GM18526 (cell line): ENCODE results near the gene PARN.
A peak's percentile ranks its signal among the peaks of the same experiment; 100 is the strongest.

ENCODE experiments used
- POLR2A ChIP-seq: IDR thresholded peaks from 3 replicates; pipeline ENCODE4 v1.6.1; 2011; ENCODE audit not compliant: insufficient read length; ENCODE audit errors: extremely low read depth

Gene PARN

DNA sequence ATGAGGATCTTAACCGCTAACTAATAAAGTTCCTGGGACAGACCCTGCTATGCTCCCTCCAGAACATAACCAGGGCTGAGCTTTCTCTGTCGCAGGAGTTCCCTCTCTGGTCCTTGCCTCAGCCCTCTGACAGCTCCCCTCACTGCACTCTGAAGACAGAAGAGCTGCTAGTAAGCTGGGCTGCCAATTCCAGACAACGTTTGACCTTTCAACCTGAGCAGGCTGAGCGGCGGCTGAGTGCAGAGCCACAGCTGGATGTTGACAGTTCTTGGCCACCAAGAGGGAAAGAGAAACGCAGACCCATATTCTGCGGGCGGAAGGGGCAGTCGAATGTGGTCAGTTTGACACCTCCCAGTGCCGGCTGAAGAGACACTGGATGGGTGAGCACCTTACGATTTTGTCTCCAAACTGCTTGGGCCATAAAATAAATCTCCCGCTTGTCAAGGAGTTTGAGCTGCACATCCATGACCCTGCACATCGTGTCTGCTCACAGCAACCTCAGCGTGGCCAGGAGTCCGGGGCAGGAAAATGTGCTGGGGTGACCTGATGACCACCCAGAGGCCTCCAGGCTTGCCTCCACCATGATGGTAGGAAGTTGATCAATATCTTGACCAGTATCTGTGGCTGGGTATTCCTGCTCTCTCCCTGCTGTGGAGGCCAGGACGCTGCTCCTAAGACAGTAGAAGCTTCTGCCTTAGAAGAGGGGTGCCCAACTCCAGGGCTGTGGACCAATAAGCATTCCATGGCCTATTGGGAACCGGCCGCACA is 209.2 kb downstream of the PARN start:
- no peak for TF ChIP-seq POLR2A

GRCh38 chr16:14419817-14420216 is 210.2 kb downstream of the PARN start:
- no peak for TF ChIP-seq POLR2A

- no peak for TF ChIP-seq POLR2A
These were observed 211.2 kb downstream of the PARN start for GRCh38 chr16:14418795-14419225.

DNA sequence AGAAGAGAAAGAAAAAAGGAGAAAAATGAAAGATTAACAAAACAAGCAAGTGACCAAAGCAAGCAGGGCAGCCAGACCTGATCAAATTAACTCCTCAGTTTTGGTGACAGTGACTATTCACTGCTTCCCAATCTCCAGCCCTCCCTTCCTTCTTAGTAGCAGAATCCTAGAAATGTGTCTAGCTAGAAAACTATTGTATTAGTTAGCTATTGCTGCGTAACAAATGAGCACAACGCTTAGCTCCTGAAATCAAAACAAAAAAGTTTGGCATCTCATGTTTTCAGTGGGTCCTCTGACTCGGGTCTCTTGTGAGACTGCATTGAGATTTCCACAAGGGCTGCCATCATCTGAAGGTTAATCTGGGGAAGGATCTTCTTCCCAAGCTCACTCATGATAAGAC is 213.9 kb downstream of the PARN start:
- TF ChIP-seq POLR2A: no peak

- no peak for TF ChIP-seq POLR2A
These were observed 214.8 kb downstream of the PARN start for GRCh38 chr16:14415291-14415690.

DNA sequence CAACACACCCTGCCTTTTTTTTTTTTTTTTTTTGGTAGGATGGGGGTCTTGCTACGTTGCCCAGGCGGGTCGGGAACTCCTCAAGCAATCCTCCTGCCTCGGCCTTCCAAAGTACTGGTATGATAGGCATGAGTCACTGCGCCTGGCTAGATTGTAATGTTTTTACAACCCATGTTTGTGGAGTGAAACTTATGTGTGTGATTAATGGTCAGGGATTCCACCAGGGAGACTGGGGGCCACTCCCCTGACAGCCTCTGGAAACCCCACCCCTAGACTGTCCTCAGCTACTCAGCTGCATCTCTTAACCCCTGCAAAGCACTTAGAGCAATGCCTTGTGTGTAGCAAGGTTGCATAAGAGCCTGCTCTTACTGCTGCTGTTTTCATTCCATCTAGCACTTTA is 220.5 kb downstream of the PARN start:
- no peak for TF ChIP-seq POLR2A

GRCh38 chr16:14407786-14408399 is 222.2 kb downstream of the PARN start:
- no peak for TF ChIP-seq POLR2A

- TF ChIP-seq POLR2A: peak; percentile 19
These were observed 224.2 kb downstream of the PARN start for GRCh38 chr16:14405611-14406537.

DNA sequence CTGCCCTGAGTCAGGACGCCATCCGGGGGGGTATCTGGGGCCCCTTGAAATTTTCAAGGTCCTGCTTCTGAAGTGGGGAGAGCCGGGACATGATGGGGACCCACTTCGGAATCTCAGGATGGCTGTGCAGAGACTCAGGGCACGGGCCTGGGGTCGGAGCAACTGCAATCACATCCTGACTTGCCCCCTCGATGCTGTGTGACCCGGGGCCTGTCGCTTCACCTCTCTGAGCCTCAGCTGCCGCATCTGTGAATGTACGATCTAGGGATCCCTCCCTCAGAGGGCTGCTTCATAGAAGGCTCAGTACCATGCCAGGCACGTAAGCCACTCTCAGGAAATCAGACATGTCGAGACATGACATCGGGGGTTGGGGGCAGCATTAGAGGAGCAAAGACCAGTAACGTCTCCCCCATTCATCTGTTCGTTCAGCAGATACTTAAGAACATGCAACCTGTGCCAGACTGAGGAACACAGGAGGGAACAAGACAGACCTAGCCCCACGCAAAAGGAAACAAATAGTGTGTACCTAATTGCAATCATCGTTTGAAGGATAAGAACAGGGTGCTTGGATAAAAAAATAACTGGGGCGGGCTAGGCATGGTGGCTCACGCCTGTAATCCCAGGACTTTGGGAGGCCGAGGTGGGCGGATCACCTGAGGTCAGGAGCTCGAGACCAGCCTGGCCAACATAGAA is 229.6 kb downstream of the PARN start:
- no peak for TF ChIP-seq POLR2A

GRCh38 chr16:14399378-14400284 is 230.4 kb downstream of the PARN start:
- no peak for TF ChIP-seq POLR2A

DNA sequence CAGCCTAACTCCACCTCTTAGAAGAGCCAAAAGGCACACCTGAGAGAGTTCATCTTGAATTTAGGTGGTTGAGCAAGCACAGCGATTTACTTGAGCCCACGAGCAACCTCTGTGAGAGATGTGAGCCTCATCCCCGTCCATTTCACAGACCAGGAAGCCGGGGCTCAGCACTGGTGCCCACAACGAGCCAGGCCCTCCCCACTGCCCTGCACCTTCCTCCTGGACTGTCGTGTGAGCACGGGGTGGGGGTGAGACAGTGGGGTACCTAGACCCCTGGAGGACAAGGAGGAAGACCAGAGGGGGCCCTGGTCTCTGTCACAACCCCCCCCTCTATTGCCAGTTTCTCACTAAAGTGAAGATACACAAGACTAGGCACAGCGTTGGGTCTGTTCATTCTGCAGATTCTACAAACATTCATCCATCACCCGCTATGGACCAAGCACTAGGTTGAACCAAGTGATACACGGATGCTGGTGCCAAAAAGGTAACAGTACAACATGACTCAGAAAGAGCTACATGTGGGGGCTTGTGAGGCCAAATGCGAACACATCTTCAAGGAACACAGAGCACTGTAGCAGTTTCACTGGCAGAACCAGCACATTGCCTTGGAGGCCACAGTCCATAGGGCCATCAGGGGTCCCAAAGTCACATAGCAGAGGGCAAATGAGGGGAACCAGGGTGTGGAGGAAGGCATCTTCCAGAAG is 231.9 kb downstream of the PARN start:
- no peak for TF ChIP-seq POLR2A

DNA sequence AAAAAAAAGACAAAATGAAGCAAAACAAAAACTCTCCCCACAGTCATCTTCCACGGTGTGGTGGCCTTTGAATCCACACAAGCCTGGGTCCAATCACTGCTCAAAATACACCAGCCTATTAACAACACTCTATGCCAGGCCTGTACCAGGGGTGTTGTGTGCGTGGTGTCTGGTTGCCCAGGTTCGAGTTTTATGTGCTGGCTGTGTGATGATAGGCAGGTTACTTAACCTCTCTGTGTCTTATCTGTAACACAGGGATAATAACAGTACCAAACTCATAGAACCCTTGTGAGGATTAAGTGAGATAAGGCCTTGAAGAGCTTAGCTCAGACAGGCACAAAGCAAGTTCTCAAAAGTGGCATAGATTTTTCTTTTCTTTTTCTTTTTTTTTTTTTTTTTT is 235.2 kb downstream of the PARN start:
- no peak for TF ChIP-seq POLR2A

DNA sequence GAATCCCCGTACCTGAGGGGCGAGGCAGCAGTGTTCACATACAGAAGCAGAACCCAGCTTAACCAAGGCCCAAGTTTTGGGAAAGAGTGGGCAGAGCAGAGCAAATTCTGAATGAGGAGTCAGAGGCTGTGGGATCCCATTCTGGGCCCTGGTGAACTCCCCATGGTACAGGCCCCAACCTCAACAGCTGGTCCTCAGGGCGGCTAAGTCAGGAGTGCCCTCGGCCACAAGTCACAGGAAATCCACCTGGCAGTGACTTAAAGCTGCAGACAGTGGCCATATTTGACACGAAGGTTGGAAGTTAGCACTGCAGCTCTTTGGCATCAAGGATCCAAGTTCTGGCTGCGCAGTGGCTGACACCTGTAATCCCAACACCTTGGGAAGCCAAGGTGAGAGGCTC is 237.1 kb downstream of the PARN start:
- no peak for TF ChIP-seq POLR2A

DNA sequence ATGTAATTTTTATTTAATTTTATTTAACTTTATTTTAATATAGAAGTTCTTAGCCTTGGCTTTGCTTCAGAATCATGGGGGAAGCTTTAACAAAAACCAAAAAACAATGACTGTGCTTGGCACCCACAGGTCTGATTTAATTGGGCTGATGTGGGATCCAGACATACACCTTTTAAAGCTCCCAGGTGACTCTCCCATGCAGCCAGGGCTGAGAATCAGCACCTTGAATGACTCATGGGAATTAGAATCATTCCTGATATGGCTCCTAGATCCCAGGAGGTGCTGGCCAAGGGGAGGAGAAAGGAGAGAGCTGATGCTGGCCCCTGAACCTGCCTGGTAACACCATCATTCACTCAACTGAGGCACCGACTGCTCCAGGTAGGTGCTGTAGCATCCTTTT is 240.7 kb downstream of the PARN start:
- no peak for TF ChIP-seq POLR2A
